IMR-90 (cell line): Measurements from ENCODE around the gene OR52E8. TPM values are rescaled to one million over a fixed set of nuclear protein-coding genes. Genes with fewer than 3 reads are reported as not detected.

Experiments
- ATAC-seq: fragments of 200-7000 bp; cut with Tn5 transposase; 2 replicates; pipeline ENCODE4 v1.9.1; 2020; ENCODE audit warnings: low read depth, mild to moderate bottlenecking, moderate library complexity
- BruUV-seq: library from RNA; stranded (reverse); fragments of 400-500 nt; replicated peaks from 2 replicates; lab custom pipeline; 2021; lab: Mats Ljungman, UMichigan
- CTCF ChIA-PET: fragments of 300-600 bp; formaldehyde crosslinking; extraction: SDS; loops from one replicate; lab custom pipeline; 2021; ENCODE audit warnings: antibody characterized with exemption; lab: Yijun Ruan, JAX
- POLR2A ChIA-PET: fragments of 300-600 bp; sonication (Branson Sonifier 250); formaldehyde crosslinking; loops from one replicate; lab custom pipeline; 2022; ENCODE audit warnings: antibody characterized with exemption; ENCODE audit not compliant: unreplicated experiment; lab: Charles Lee
- DNase-seq: peaks from one replicate; pipeline ENCODE4 v3.0.0; 2013
- H2AFZ ChIP-seq: replicated peaks from 2 replicates; pipeline ENCODE3; 2013; ENCODE audit warnings: low read length, mild to moderate bottlenecking; ENCODE audit not compliant: poor library complexity
- H2AK5ac ChIP-seq: 2 replicates; pipeline ENCODE4 v1.6.1; 2013; ENCODE audit warnings: low read depth, low read length, inconsistent platforms
- H2AK9ac ChIP-seq: replicated peaks from 2 replicates; pipeline ENCODE3; 2013; ENCODE audit warnings: mild to moderate bottlenecking, low read depth, low read length, moderate library complexity; ENCODE audit not compliant: poor library complexity
- H2BK120ac ChIP-seq: 2 replicates; pipeline ENCODE4 v1.6.1; 2013; ENCODE audit warnings: low read depth, low read length, inconsistent platforms
- H2BK15ac ChIP-seq: 3 replicates; pipeline ENCODE4 v1.6.1; 2013; ENCODE audit warnings: low read depth, low read length, inconsistent platforms
- H2BK20ac ChIP-seq: 2 replicates; pipeline ENCODE4 v1.6.1; 2013; ENCODE audit warnings: low read depth, mild to moderate bottlenecking, inconsistent platforms, low read length, moderate library complexity
- H2BK5ac ChIP-seq: 2 replicates; pipeline ENCODE4 v1.6.1; 2013; ENCODE audit warnings: mild to moderate bottlenecking, low read depth, low read length, inconsistent platforms; ENCODE audit not compliant: poor library complexity, severe bottlenecking
- H3K14ac ChIP-seq: replicated peaks from 2 replicates; pipeline ENCODE4 v1.6.1; 2013; ENCODE audit warnings: low read depth, low read length, inconsistent platforms
- H3K18ac ChIP-seq: 2 replicates; pipeline ENCODE4 v1.6.1; 2013; ENCODE audit warnings: low read depth, low read length, control low read depth
- H3K23ac ChIP-seq: 2 replicates; pipeline ENCODE4 v1.6.1; 2013; ENCODE audit warnings: low read depth, low read length, inconsistent platforms
- H3K27ac ChIP-seq: 2 replicates; pipeline ENCODE4 v1.5.1; 2013; ENCODE audit warnings: mild to moderate bottlenecking, control low read depth, low read length; ENCODE audit not compliant: insufficient read depth
- H3K27me3 ChIP-seq: 2 replicates; pipeline ENCODE4 v1.6.1; 2013; ENCODE audit warnings: low read length; ENCODE audit not compliant: control insufficient read depth, insufficient read depth
- H3K36me3 ChIP-seq: 2 replicates; pipeline ENCODE4 v1.6.1; 2013; ENCODE audit warnings: low read length, mixed read lengths; ENCODE audit not compliant: control insufficient read depth, insufficient read depth
- H3K4ac ChIP-seq: 2 replicates; pipeline ENCODE4 v1.6.1; 2013; ENCODE audit warnings: low read depth, low read length, inconsistent platforms
- H3K4me1 ChIP-seq: 2 replicates; pipeline ENCODE4 v1.6.1; 2013; ENCODE audit warnings: low read length, mixed read lengths; ENCODE audit not compliant: control insufficient read depth, insufficient read depth
- H3K4me2 ChIP-seq: 2 replicates; pipeline ENCODE4 v1.6.1; 2013; ENCODE audit warnings: low read depth, mild to moderate bottlenecking, control low read depth, low read length, moderate library complexity
- H3K4me3 ChIP-seq: 2 replicates; pipeline ENCODE4 v1.5.1; 2013; ENCODE audit warnings: low read depth, mild to moderate bottlenecking, control low read depth, low read length, moderate library complexity; ENCODE audit not compliant: insufficient read depth
- H3K56ac ChIP-seq: 2 replicates; pipeline ENCODE4 v1.6.1; 2013; ENCODE audit warnings: low read length, inconsistent platforms; ENCODE audit not compliant: insufficient read depth; ENCODE audit errors: extremely low read depth
- H3K79me1 ChIP-seq, 2 experiments: 2 replicates each; pipeline ENCODE4 v1.6.1; 2013; ENCODE audit warnings: low read length in 2 of 2, inconsistent platforms in 1 of 2, low read depth in 1 of 2
- H3K9ac ChIP-seq: 2 replicates; pipeline ENCODE4 v1.6.1; 2013; ENCODE audit warnings: low read depth, low read length, control low read depth
- H3K9me1 ChIP-seq: 2 replicates; pipeline ENCODE4 v1.6.1; 2013; ENCODE audit warnings: low read length, inconsistent platforms; ENCODE audit not compliant: insufficient read depth
- H3K9me3 ChIP-seq: 2 replicates; pipeline ENCODE4 v1.6.1; 2013; ENCODE audit warnings: low read length; ENCODE audit not compliant: control insufficient read depth, insufficient read depth
- H4K20me1 ChIP-seq: 2 replicates; pipeline ENCODE4 v1.6.1; 2013; ENCODE audit warnings: low read length, inconsistent platforms; ENCODE audit not compliant: insufficient read depth
- H4K5ac ChIP-seq: 2 replicates; pipeline ENCODE4 v1.6.1; 2013; ENCODE audit warnings: mild to moderate bottlenecking, low read depth, low read length, control low read depth
- H4K8ac ChIP-seq, 2 experiments: 2 replicates each; pipeline ENCODE4 v1.6.1; 2013; ENCODE audit warnings: low read depth in 2 of 2, low read length in 2 of 2, control low read depth in 1 of 2, inconsistent platforms in 1 of 2
- H4K91ac ChIP-seq: 2 replicates; pipeline ENCODE4 v1.6.1; 2013; ENCODE audit warnings: low read depth, low read length, inconsistent platforms; ENCODE audit not compliant: insufficient read depth
- CEBPB ChIP-seq: IDR thresholded peaks from 2 replicates; pipeline ENCODE4 v1.6.1; 2012; ENCODE audit warnings: low read depth, low read length, improper control_type of control experiment
- MAFK ChIP-seq: IDR thresholded peaks from 2 replicates; pipeline ENCODE4 v1.6.1; 2012; ENCODE audit warnings: low read depth, low read length, improper control_type of control experiment
- MAZ ChIP-seq: IDR thresholded peaks from 2 replicates; pipeline ENCODE4 v1.6.1; 2012; ENCODE audit warnings: low read depth, mild to moderate bottlenecking, low read length, improper control_type of control experiment, moderate library complexity, borderline replicate concordance
- RCOR1 ChIP-seq: IDR thresholded peaks from 2 replicates; pipeline ENCODE4 v1.6.1; 2012; ENCODE audit warnings: mild to moderate bottlenecking, low read length, improper control_type of control experiment; ENCODE audit not compliant: insufficient replicate concordance
- dilution Hi-C: fragments of 300-500 bp; cut with HindIII; formaldehyde crosslinking; loops from one replicate; pipeline ENCODE4 v1.14.3; 2018; ENCODE audit warnings: low sequenced_read_pairs; ENCODE audit not compliant: unreplicated experiment
- in situ Hi-C: fragments of 300-500 bp; cut with MboI; formaldehyde crosslinking; loops from 3 replicates; pipeline ENCODE4 v1.14.3; 2019; ENCODE audit warnings: low sequenced_read_pairs, inconsistent platforms, mixed read lengths
- intact Hi-C: fragments of 100-400 bp; cut with micrococcal nuclease; formaldehyde crosslinking; loops from 2 replicates; pipeline ENCODE4 v1.10.0; 2022
- polyA plus RNA-seq, 3 experiments: library from polyadenylated mRNA; depleted of rRNA; stranded (reverse); fragments of >200 nt; gene quantifications; 2 replicates each; pipeline ENCODE4 v1.2.3, GENCODE V29; 2012; ENCODE audit warnings: low replicate concordance in 1 of 3
- total RNA-seq: library from RNA; depleted of rRNA; stranded (reverse); fragments of >200 nt; gene quantifications from 2 replicates; pipeline ENCODE4 v1.2.3, GENCODE V29; 2012

The OR52E8 gene
- total and polyA plus RNA-seq, 2 of the 4 experiments (the other 2 are of a cell fraction): not detected

GRCh38 chr11:5881756-5882155, 24.3 kb upstream of the OR52E8 start:
- no peak overlapping the region for H3K56ac ChIP-seq
- H2BK20ac ChIP-seq: no peak overlapping the region
- H3K14ac ChIP-seq: no peak overlapping the region
- CTCF ChIA-PET: no interaction called here
- H3K79me1 ChIP-seq: no peaks in the 10 kb centered on the region
- no peak overlapping the region for H2BK5ac ChIP-seq
- no peaks in the 10 kb centered on the region for H3K9me3 ChIP-seq
- H3K27ac ChIP-seq: no peak overlapping the region
- TF ChIP-seq MAZ: no peak
- TF ChIP-seq MAFK: peak; percentile 76
- TF ChIP-seq CEBPB: no peak
- no peak for TF ChIP-seq RCOR1
- H3K4me1 ChIP-seq: no peaks in the 10 kb centered on the region
- dilution Hi-C loops: no loop called here
- H2AK5ac ChIP-seq: no peak overlapping the region
- H4K91ac ChIP-seq: no peak overlapping the region
- no peak overlapping the region for H3K23ac ChIP-seq
- ATAC-seq (no peak), DNase-seq (no peak)
- H3K36me3 ChIP-seq: no peaks in the 10 kb centered on the region
- no peak overlapping the region for H3K18ac ChIP-seq
- no peak overlapping the region for H2AFZ ChIP-seq
- no peak overlapping the region for H3K4ac ChIP-seq
- H2BK120ac ChIP-seq: no peak overlapping the region
- BruUV-seq: no TSS peak
- no peak overlapping the region for H3K4me3 ChIP-seq
- no peak overlapping the region for H3K4me2 ChIP-seq
- intact Hi-C loops: no loop called here
- no peak overlapping the region for H2AK9ac ChIP-seq
- H2BK15ac ChIP-seq: no peak overlapping the region
- H3K27me3 ChIP-seq: no peaks in the 10 kb centered on the region
- no peak overlapping the region for H3K9ac ChIP-seq
- H4K8ac ChIP-seq: no peak overlapping the region
- H3K9me1 ChIP-seq: no peaks in the 10 kb centered on the region
- no peak overlapping the region for H4K5ac ChIP-seq
- in situ Hi-C loops: no loop called here
- POLR2A ChIA-PET: no interaction called here
- no peaks in the 10 kb centered on the region for H4K20me1 ChIP-seq
